Inferior parietal cortex (tissue), 1 donor: Measurements from ENCODE around the gene SPTLC2.

Experiments used
- DNase-seq: peaks from one replicate; pipeline ENCODE4 v3.0.0-alpha.2; 2016; ENCODE audit errors: extremely low spot score

SPTLC2 gene

DNA sequence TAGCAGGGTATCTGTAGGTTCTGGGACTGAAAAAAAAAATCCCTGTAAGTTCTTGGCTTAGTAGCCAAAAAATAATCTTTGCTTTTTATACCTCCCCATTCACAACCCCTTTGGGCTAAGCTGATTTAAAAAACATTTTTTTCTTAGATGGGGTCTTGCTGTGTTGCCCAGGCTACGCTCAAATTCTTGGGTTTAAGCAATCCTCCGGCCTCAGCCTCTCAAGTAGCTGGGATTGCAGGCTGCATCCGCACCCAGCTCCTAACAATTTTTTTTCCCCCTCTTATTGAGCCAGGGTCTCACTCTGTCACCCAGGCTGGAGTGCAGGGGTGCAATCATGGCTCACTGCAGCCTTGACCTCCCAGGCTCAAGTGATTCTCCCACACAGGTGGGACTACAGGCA is 108.7 kb downstream of the SPTLC2 start:
- no peak for DNase-seq

DNA sequence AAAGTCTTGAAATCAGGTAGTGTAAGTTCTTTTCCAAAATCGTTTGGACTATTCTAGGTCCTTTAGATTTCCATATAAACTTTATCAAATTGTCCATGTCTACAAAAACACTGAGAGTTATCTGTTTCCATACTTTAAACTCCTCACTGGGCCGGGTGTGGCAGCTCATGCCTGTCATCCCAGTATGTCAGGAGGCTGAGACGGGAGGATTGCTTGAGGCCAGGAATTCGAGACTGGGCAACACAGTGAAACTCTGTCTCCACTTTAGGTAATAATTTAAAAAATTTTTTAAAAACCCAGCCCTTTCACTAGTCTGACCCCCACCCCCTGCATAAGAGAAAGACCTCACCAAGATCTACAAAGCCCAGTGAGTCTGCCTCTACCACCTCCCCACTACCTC is 111.4 kb downstream of the SPTLC2 start:
- no peak for DNase-seq

DNA sequence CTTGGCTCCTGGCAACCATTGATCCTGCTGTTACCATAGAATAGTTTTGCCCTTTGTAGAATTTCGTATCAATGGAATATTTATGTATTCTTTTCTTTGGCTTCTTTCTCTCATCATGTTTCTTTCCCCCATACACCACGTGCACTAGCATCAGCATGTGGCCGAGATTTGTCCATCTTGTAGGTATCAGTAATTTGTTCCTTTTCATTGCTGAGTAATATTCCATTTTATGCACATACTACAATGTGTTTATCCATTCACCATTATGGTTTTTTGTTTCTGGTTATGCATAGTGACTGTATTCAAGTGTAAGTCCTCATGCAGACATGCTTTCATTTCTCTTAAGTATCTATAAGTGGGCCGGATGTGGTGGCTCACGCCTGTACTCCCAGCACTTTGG is 113.3 kb downstream of the SPTLC2 start:
- DNase-seq: no peak

DNA sequence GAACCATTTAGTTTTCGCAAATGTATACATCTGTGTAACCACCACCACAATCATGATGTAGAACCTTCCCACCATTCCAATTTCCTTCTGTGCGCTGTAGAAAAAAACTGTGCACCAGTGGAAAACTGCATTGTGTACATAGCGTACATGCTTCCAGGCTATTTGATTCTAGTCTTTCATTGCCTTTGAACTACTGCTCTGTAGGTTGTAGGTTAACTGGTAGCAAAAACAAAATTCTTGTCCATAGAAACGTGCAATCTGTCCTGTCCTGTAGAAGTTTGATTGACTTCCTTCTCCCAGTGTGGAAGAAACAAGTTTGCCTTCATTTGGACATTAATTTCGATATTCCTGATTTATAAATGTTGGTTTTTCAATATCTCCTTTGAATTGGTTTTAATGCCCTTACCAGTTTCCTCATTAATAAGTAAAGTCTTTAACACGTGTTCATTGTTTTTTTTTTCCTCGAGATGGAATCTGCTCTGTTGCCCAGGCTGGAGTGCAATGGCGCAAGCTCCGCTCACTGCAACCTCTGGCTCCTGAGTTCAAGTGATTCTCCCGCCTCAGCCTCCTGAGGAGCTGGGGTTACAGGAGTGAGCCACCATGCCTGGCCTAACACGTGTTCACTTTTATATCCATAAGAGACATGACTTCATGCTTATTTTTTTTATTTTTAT is 114.2 kb downstream of the SPTLC2 start:
- DNase-seq: no peak

DNA sequence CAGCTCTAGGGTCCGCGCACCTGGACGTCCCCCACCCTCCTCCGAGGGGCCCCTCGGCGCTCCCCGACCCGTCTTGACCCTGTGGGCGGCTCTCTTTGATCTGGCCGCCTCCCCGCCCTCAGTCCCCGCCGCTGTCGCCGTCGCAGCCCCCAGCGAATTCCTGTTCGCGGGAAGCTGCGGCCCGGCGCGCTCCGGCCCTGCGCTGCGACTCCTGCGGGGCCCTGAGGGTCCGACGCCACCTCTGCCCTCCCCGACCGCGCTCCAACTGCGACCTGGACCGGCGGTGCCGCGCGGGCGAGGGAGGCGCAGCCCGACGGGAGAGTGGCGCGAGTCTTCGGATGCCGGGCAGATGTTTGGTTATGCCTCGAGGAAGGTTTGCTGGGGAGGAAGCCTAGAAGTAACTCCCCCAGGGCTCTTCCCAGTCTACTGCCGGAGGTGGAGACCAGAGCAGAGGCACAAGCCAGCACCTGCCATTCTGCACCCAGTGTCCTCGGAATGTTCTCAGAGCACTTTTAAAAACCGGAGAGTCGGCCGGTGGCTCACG is 117.4 kb downstream of the SPTLC2 start:
- no peak for DNase-seq

DNA sequence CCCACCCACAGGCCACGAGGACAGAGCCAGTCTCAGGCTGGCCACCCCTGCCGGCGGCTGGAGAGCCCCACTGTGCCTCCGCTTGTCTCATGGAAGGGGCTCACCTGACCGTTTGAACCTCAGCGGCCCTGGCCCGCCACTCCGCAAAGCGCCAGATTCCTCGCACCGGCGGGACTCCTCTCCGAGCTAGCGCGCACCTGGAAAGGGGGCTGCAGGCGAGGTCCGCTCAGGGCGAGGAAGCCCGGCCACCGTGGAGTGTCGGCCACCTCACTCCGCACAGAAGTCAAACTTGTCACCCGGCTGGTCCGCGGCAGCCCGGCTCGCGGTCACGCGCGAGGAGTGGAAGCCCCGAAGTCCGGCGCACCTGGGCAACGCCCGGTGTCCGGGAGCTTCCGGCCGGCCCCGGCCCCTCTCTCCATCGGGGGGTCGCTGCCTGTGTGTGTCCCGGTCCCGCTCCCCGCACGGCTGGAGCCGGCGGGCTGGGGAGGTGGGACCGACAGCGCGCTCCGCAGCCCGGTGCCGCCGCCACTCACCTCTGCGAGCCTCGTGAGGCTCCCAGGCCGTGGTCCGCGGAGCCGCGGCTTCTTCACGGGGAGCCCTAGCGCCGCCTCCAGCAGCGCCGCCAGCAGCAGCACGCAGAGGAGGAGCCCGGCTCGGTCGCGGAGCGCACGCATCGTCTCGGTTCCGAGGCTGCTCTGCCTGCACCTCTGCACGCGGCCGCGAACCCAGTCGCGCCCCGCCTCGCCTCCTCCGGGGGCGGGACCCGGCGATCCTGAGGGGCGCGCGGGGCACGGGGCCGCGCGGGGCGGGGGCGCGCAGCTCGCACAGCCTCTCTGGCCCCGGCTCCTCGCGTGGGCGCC is 118.1 kb downstream of the SPTLC2 start, which contains the start of gene ISM2:
Gene ISM2 (minus strand): TSS at position 697 of the 860 bp plus-strand sequence. CDS start 23 bp downstream, at position 674.
- DNase-seq: no peak

DNA sequence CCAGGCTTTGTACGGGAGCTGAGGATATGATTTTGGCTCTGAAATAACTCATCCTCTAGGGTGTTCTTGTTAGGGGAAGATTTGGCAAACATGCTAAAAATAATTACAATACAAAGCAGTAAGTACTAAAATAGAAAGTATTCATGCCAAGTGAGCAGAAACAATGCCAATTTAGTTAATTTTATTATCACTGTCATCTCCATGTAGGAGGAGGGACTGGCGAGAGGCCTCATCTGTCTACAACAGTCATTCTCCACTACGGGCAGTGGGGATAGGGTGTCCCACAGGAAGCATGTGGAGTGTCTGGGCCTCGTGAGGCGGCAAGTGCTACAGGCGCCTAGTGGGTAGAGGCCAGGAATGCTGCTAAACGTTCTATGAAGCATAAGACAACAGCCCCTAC is 121.1 kb downstream of the SPTLC2 start:
- peak; percentile 34 for DNase-seq

DNA sequence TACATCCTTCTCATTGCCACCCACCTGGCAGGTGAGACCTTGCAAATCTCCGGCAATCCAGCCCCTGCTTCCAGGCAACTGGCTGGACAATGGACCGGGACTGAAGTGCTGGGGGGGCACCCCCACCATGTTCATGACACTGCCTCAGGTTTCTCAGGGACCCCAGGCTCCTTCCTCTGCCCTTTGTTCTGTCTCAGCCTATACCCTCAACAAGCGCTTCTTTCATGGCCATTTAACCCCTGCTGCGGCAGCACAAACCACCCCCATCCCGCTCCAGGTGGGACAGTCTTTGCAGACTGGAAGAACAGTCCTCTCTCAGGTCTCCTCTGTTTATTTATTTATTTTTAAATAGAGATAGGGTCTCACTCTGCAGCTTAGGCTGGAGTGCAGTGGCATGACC is 125.4 kb downstream of the SPTLC2 start:
- DNase-seq: no peak

DNA sequence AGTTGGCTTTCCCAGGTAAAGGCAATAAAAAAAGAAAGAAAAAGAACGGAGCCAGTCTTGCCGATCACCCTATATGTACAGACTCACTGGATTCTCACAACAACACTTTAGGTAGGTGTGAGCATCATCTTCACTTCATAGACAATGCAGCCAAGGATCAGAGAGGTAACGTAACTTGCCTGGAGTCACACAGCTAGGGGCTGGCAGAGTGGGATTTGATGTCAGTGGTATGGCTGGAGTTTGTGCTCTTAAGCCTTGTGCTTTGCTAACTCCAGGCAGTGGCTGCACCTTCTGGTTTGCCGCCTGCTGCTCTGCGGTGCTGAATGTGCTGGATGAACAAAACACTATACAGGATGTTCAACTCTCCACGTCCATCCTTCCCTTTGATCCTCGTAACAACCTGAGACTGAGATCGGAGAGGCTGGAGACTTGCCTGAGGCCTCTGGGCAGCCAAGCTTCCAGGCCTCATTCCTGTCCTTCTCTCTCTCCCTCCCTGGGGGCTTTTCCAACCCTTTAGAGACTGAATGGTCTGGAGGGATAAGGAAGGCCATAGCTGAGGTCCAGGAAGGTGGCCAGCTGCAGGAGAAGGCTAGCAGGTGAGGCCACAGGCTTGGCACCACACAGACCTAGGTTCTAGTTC is 126.0 kb downstream of the SPTLC2 start:
- no peak for DNase-seq

DNA sequence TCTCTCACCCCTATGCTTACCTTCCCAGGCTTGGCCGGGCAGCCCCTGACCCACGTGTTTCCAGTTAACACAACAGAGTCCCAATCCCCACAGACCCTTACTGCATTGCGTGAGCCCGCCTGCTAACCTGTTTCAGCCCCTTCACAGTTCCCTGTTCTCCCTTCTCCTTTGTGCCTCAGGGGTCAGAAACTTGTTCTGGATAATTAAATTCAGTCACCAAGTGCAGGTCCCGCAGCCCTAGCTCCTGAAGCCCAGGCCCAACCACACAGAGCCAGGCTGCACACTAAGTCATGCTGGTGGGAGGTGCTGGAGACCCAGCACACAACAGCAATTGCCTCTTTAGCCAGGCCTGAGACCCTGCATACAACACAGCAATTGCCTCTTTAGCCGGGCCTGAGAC is 127.4 kb downstream of the SPTLC2 start:
- no peak for DNase-seq

DNA sequence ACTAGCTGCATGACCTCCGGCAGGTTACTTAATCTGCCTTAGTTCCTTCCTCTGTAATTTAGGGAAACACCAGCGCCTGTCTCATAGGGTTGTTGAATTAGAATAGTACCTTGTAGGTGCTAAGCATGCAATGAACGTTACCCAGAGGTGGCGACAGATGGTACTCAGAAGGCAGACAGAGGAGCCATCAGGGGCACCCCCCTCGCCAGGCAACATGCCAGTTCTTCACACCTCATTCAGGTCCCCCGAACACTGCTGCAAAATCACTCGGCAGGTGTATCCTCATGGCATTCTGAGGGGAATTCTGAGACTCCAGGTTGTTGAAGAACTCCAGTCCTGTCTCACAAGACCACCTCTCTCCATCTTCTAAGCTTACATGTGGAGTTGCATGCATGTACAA is 127.9 kb downstream of the SPTLC2 start:
- DNase-seq: no peak

DNA sequence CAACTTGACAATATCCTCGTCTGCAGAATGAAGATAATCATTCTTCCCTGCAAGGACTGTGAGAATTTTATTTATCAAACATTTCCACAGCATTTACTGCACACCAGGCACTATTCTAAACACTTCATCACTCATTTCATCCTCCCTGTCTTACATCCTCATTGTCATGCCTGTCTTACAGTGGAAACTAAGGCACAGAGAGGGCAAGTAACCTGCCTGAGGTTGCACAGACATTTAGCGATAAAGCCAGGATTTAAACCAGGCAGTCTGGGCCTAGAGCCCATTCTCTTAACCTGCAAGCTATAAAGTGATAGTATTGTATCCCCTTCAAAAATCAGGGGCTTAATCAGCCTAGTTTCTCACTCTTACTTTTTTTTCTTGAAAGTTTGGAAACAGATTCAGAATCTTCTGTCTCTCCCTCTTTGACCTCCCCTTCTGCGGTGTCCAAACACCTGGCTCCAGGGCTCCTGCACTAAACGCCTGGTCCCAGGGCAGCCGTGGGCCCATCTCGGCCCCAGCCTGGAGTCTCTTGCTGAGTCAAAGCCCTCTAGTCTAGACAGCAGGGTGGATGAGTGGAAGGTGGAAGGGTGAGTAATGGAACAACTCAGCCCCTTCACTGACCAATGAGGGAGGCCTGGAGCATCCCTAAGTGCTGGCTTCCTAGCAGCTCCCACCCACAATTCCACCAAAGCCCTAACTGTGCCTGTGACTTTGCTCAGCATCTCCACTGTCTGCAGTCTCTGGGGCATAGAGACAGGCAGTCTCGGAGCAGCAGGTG is 130.3 kb downstream of the SPTLC2 start:
- DNase-seq: no peak

DNA sequence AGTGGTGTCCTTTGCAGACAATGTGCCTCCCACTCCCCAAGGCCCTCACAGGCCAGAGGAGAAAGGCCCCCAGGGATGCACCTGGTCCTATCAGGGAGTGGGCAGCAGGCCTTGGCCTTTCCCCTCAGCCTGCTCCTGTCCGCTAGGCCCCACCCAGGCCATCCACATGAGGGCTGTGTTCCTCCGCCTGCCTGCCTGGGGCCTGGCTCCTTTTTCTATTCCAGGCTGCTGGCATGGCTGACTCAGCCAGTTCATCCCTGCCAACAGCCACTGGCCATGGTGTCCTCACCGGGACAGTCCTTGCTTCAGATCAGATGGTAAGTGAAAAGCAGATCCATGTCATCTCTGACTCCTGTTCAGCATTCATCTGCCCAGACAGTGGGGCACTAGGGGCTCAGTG is 131.2 kb downstream of the SPTLC2 start:
- DNase-seq: no peak

DNA sequence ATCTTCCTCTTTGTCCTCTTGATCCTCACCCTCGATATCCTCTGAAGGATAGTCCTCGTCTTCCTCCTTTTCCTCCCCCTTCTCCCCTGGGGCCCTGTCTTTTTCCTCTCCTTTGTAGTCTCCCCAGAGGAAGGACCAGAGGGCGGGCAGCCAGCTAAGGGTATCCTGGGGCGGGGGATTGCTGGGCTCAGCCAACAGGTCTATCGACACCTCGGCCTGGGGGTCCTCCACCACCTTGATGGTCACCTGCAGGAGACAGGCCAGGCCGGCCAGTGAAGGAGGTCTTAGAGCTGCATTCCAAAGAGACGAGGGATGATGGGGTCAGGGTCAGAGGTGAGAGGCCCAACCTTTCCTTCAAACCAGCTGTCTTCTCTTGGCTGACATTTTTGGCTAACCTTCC is 134.0 kb downstream of the SPTLC2 start:
- DNase-seq: no peak

DNA sequence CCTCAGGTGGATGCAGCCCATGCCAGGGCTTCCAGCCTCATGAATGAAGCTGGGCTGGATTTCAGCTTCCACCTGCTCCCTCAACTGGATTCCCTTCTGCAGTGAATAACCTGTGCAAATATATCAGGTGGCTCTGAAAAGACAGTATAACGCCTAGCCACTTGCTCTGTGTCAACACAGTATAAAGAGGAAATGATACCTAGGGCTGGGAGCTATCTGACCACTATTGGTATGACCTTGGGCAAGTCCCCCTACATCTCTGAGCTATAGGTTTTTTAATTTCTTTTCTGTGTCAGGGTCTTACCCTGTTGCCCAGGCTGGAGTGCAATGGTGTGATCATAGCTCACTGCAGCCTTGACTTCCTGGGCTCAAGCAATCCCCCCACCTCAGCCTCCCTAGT is 137.6 kb downstream of the SPTLC2 start:
- DNase-seq: no peak

DNA sequence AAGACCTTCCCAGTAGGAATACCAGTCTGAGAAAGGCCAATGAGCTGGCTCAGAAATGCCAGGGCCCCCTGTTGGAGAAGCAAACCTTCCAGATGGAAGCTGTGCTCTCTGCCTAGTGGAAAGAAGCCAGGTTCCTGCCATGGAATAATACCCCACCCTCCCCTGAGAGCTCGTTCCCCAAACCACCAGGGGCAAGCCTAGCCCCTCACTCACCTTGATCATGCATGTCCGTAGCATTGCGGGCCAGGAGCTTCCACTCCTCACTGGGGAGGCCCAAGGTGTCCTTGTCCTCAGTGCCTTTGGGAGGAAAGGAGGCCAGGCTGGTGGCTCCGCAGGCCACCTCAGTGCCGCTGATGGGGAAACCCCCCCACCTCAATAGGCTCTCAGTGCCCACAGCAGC is 138.4 kb downstream of the SPTLC2 start:
- no peak for DNase-seq

DNA sequence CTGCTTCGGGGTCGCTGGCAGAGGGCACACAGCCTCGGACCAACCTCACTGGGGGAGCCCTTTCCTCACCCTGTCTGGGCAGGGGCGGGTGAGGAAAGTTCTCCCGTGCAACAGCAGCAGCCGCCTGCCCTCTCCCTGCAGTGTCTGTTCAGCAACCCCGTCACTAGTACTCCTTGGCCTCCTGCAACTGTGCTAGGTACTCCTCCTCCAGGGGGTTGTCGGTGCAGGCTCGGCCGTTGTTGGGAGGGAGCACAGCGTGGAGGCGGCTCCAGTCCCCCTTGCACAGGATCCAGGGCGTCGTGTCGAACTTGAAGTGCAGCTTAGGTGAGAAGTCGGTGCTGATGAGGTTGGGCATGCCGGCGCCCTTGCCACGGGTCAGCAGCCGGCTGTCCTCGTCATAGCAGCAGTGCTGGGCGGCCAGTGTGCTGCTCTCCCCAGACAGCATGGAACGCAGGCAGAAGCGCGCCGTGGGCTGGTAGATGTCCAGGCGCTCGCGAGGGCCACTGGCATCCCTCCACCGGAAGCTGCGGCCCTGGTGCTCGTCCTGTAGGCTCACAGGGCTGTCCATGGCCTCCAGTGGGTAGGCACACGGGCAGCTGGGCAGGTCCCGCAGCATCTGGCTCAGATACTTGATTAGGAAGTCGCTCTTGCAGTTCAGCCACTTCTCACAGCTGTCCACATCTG is 140.9 kb downstream of the SPTLC2 start:
- no peak for DNase-seq

DNA sequence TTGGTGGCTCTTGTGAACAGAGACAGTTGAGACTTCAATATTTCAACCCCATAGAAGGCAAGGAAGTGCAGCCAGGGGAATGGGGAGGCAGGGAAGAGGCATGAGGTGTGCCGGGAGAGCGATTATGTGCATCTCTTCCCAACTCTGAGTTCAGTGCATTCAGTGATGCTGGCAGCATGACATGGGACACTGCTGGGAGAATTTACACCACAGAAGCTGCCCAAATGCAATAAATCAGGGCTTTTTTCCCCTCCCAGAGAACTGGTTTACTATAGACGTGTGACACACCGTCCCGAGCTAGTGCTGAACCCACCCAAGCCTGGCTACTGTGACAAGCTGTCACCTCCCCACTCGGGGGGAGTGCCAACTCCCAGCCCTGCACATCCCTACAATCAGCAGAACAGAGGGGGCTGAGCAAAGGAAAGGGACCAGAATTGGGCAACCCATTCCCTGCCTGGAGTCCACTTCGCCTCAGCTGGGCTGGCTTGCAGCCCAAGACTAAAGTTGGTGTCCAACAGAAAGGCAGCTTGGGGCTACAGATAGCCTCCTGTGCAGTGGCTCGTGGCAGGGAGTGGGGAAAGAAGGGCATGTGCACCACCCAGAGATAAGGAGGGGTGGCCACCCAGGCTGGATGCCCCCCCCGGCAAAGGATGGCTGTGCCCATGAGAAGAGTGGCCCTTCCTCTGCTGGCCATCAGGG is 141.8 kb downstream of the SPTLC2 start:
- DNase-seq: no peak

DNA sequence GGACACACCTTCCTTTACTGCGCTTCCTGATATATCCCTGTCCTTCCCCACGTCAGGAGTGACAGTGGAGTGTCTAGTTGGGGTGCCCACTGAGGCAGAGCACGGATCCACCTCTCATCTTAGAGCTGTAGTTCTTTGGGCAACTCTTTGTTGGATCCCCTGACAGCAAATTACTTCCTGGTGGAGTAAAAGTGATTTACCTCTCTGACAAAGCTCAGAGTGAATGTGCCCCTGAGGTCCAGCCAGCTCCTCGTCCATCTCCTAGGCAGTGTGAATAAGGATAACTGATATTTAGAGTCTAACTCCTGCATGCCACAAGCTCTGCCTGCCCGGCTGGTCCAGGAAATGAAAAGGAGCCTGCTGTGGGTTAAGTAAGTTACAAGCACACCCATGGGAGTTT is 142.5 kb downstream of the SPTLC2 start:
- no peak for DNase-seq

DNA sequence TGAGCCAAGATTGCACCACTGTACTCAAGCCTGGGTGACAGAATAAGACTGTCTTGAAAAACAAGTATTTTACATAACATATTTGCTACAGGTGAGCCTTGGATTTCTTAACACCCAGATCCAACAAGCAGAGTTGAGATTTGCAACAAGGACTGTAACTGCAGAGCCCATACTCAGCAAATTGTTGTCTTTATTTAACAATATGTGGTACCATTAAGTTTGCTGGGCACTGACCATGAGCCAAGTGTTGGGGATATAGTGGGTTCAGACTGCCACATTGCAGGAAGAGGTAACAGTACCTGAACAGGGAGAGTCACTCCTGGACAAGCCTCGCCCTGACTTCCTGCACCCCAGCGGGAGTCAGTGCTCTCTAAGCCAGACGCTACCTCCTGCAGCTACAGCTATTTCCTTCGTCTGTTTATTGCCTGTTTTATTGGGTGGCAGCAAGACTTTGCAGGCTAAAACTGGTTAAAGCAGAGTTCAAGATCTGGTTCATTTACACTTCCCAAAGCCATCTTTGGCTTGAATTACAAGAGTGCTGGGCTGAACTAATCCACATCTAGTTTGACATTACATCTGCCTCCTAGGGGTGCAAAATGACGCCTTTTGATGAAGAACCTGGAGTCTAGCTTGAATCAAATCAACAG is 146.1 kb downstream of the SPTLC2 start:
- DNase-seq: no peak
